BJ (cell line): ENCODE results near the gene HUNK. TPM values are rescaled to one million over a fixed set of nuclear protein-coding genes. Genes with fewer than 3 reads are reported as not detected.
A peak's percentile ranks its signal among the peaks of the same experiment; 100 is the strongest.

Experiments
- CTCF ChIA-PET: fragments of 350-600 bp; formaldehyde crosslinking; extraction: SDS; loops from one replicate; lab custom pipeline; 2021; ENCODE audit warnings: antibody characterized with exemption, inconsistent platforms; lab: Yijun Ruan, JAX
- POLR2A ChIA-PET: fragments of 300-600 bp; sonication (Branson Sonifier 250); formaldehyde crosslinking; extraction: SDS; loops from one replicate; lab custom pipeline; 2021; ENCODE audit warnings: antibody characterized with exemption; lab: Charles Lee
- DNase-seq: peaks from one replicate; pipeline ENCODE4 v3.0.0-alpha.2; 2011; ENCODE audit warnings: low read depth
- H3K27me3 ChIP-seq: 2 replicates; pipeline ENCODE4 v1.6.0; 2011; ENCODE audit warnings: low read length; ENCODE audit not compliant: control insufficient read depth, insufficient read depth
- H3K36me3 ChIP-seq: 2 replicates; pipeline ENCODE4 v1.5.1; 2011; ENCODE audit warnings: low read length; ENCODE audit not compliant: control insufficient read depth, insufficient read depth
- H3K4me3 ChIP-seq: 2 replicates; pipeline ENCODE4 v1.5.1; 2011; ENCODE audit warnings: low read depth, mild to moderate bottlenecking, control low read depth, low read length
- polyA plus RNA-seq: library from polyadenylated mRNA; depleted of rRNA; stranded (reverse); fragments of >200 nt; gene quantifications from 2 replicates; pipeline ENCODE4 v1.2.3, GENCODE V29; 2011
- TF ChIP-seq, protein P1 (sequence below): IDR thresholded peaks from 2 replicates; pipeline ENCODE4 v1.5.1; 2011; ENCODE audit warnings: low read depth, mild to moderate bottlenecking, control low read depth, inconsistent platforms, low read length, moderate library complexity; ENCODE audit not compliant: insufficient read depth

The HUNK gene
- polyA plus RNA-seq, 1 experiment: 0.70 TPM

DNA sequence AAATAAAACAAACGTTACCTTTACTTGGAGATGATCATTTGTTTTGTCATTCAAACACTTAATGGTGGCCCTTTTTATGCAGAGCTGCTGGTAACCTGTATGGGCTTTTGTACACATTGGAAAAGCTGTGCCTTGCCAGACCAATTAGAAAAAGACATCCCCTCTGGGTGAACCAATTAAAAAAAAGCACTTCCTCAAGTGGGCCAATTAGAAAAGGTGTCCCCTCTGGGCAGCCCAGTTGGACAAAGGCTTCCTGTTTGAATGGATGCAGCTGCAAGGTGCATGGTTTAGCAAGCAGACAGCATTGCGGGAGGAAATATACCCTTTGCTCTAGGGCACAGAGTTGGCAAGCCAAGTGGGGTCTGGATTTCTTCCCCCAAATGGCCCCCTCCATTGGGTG lies 21.6 kb downstream of the HUNK start:
- Histone ChIP-seq H3K27me3 (no peaks in the 10 kb centered on the region), H3K4me3 (no peak overlapping the region), H3K36me3 (no peaks in the 10 kb centered on the region)
- CTCF ChIA-PET: interaction anchor here (0.9 to 1.5 kb wide), 4 partner anchors 10 to 22 kb away, joined by 3 to 4 read pairs (median 4); partner anchors contain the start of gene HUNK
- TF ChIP-seq, protein P1, sequence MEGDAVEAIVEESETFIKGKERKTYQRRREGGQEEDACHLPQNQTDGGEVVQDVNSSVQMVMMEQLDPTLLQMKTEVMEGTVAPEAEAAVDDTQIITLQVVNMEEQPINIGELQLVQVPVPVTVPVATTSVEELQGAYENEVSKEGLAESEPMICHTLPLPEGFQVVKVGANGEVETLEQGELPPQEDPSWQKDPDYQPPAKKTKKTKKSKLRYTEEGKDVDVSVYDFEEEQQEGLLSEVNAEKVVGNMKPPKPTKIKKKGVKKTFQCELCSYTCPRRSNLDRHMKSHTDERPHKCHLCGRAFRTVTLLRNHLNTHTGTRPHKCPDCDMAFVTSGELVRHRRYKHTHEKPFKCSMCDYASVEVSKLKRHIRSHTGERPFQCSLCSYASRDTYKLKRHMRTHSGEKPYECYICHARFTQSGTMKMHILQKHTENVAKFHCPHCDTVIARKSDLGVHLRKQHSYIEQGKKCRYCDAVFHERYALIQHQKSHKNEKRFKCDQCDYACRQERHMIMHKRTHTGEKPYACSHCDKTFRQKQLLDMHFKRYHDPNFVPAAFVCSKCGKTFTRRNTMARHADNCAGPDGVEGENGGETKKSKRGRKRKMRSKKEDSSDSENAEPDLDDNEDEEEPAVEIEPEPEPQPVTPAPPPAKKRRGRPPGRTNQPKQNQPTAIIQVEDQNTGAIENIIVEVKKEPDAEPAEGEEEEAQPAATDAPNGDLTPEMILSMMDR: no peak
- POLR2A ChIA-PET: no interaction called here
- DNase-seq: no peak

DNA sequence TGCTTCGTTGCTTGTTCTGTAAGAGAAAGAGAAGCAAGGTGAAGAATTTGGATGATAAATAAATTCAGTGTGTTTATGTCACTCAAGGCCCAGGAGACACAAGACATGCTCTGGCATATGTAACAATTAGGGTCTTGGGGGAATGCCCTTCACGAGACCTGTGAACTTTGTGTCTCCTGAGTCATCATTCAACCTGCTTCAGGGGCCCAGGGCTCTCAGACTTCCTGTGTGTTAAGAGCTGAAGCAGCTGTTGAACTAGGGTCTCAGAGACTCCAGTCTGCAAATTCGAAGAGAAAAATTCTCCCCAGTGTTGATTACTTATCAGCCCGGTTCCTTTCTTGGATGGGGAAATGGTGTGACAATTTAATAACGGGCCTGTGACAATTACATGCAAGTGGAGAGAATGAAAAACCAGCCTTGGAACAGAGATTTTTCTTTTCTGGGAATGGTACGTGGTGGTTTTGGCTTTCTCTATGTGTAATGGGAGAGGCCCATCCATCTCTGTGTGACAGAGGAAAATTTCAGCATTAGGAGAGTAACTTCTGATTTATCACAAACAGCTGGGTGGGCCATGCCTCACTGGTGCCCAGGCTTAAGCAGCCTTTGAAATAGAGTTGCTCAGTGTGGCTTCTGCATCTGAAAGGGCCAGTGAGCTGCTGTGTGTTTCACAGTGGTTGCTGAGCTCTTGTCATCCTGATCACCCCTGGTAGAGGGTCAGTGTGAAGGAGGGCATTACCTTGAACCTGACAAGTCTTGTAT lies 22.4 kb downstream of the HUNK start:
- DNase-seq: no peak
- no peak overlapping the region for H3K4me3 ChIP-seq
- TF ChIP-seq, protein P1: no peak
- H3K36me3 ChIP-seq: no peaks in the 10 kb centered on the region
- POLR2A ChIA-PET: no interaction called here
- no peaks in the 10 kb centered on the region for H3K27me3 ChIP-seq
- CTCF ChIA-PET: no interaction called here

DNA sequence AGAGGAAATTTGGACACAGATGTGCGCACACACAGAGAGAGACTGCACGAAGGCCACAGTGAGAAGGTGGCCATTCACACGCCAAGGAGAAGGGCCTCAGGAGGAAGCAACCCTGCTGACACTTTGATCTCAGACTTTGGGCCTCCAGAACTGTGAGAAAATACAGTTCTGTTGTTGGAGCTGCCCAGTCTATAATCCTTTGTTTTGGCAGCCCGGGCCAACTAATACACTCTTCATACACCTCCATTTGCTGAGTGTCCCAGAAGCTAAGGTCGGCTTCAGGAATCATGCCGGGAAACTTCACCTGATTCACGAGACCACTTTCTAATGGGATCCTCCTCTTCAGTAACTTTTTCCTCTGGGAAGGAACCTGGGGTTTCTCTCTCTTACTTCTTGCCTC lies 23.2 kb downstream of the HUNK start:
- Histone ChIP-seq H3K4me3 (no peak overlapping the region), H3K36me3 (no peaks in the 10 kb centered on the region), H3K27me3 (no peaks in the 10 kb centered on the region)
- TF ChIP-seq, protein P1: no peak
- CTCF ChIA-PET: no interaction called here
- POLR2A ChIA-PET: no interaction called here
- no peak for DNase-seq

DNA sequence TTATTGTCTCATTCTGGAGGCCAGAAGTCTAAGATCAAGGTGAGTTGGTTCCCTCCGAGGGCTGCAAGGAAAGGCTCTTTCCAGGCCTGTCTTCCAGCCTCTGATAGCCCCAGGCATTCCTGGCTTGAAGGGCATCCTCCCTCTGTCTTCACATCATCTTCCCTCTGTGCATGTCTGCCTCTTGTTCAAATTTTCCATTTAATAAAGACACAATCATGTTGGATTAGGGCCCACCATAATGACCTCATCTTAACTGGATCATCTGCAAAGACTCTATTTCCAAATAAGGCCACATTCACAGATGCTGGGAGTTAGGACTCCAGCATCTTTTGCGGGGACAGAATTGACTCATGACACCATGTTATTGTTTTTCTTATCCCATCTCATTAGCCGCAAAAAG lies 24.5 kb downstream of the HUNK start:
- H3K4me3 ChIP-seq: no peak overlapping the region
- POLR2A ChIA-PET: no interaction called here
- peak; percentile 44 for DNase-seq
- no peaks in the 10 kb centered on the region for H3K36me3 ChIP-seq
- CTCF ChIA-PET: interaction anchor here (3.5 kb wide), 1 partner anchor 23 kb away, joined by 11 read pairs; the partner anchor contains the start of gene HUNK
- TF ChIP-seq, protein P1: no peak
- no peaks in the 10 kb centered on the region for H3K27me3 ChIP-seq

DNA sequence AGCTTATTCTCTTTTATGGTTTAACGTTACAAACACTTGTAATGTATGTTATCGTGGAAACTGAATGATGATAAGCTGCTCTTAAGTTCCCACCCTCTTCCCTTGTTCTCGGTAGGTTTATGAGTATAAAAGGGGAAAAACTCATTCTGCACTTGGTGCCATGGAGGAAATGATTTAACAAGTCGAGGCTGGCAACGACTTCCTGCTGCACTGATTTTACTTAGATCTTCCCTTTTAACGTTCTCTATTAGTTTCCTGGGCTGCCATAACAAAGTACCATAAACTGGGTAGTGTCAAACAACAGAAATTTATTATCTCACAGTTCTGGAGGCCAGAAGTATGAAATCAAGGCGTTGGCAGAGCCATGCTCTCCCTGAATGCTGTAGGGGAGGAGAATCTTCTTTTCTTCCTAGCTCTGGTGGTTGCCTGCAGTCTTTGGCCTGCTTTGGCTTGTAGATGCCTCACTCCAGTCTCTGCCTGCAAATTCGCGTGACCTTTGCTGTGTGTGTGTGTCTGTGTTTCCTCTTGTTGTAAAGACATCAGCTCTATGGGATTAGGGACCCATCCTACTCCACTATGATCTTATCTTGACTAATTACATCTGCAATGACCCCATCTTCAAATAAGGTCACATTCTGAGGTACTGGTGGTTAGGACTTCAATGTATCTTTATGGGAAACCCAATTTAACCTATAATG lies 26.3 kb downstream of the HUNK start:
- POLR2A ChIA-PET: interaction anchor here (0.5 kb wide), 1 partner anchor 90 kb away, joined by 32 read pairs; no protein-coding TSS in a partner anchor
- CTCF ChIA-PET: interaction anchor here (1.1 to 3.5 kb wide), 2 partner anchors 25 to 33 kb away, joined by 3 to 11 read pairs; partner anchors contain the start of gene HUNK
- no peaks in the 10 kb centered on the region for H3K27me3 ChIP-seq
- DNase-seq: no peak
- H3K36me3 ChIP-seq: no peaks in the 10 kb centered on the region
- H3K4me3 ChIP-seq: no peak overlapping the region
- TF ChIP-seq, protein P1: no peak
